ENCODE data around the gene DDX42.
"Not testable (repeated sequence)": the region's sequence is repeated elsewhere in the genome, so short reads cannot be mapped to it uniquely, and the experiment has no call there.

Gene DDX42

GRCh38 chr17:63780507-63780906, 6.5 kb downstream of the DDX42 start:
- DNase-seq = no peak

DNA sequence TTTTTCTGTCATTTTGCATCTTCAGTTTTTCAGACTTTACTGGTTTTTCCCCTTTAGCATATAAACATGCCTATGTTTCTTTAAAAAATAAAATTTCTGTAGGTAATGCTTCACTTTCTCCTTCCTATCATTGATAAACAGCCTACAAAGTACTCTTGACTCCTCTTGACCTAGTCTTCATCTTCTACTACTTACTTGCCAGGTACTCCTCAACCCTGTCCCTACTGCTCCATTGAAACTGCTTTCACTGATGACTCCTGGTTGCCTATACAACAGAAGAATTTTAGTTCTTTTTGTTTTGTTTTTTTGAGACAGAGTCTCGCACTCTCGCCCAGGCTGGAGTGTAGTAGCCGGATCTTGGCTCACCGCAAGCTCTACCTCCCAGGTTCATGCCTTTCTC, 7.0 kb downstream of the DDX42 start:
- no peak for DNase-seq

GRCh38 chr17:63783522-63783921, 9.6 kb downstream of the DDX42 start:
- no peak for DNase-seq

GRCh38 chr17:63785556-63785955, 11.6 kb downstream of the DDX42 start:
- no peak for DNase-seq

- DNase-seq = no peak
These were observed 12.1 kb downstream of the DDX42 start for GRCh38 chr17:63786117-63786516.

DNA sequence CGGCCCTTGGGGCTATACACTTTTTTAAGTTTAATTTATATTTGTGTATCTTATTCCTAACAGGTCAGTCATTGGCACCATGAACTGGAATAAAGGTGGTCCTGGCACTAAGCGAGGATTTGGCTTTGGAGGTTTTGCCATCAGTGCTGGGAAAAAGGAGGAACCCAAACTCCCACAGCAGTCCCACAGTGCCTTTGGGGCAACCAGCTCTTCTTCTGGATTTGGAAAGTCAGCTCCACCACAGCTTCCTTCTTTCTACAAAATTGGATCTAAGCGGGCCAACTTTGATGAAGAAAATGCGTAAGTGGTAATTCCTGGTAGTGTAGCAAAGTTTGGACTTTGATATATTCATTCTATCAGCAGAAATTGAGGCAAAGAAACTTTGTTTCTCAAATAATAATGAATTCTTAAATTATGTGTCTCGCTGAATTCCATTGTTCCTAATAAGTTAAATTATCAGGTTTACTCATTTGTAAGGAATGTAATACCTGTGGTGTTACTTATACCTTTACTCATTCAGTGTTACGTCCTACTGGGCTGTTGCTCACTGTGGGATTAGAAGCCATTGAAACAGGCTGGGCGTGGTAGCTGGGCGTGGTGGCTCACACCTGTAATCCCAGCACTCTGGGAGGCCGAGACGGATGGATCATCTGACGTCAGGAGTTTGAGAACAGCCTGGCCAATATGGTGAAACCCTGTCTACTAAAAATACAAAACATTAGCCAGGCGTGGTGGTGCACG, 13.2 kb downstream of the DDX42 start:
- no peak for DNase-seq

DNA sequence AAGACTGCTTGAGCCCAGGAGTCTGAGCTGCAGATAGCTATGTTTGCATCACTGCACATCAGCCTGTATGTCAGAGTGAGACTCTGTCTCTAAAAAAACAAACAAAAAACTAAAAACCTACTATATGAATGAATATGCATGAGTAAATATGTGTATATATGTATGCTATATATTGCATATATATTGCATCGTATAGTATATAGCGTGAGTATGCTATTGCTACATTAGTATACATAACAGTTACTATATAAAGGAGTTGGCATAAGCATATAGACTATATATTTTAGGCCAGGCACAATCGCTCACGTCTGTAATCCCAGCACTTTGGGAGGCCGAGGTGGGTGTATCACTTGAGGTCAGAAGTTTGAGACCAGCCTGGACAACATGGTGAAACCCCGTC, 16.1 kb downstream of the DDX42 start:
- DNase-seq = no peak

DNA sequence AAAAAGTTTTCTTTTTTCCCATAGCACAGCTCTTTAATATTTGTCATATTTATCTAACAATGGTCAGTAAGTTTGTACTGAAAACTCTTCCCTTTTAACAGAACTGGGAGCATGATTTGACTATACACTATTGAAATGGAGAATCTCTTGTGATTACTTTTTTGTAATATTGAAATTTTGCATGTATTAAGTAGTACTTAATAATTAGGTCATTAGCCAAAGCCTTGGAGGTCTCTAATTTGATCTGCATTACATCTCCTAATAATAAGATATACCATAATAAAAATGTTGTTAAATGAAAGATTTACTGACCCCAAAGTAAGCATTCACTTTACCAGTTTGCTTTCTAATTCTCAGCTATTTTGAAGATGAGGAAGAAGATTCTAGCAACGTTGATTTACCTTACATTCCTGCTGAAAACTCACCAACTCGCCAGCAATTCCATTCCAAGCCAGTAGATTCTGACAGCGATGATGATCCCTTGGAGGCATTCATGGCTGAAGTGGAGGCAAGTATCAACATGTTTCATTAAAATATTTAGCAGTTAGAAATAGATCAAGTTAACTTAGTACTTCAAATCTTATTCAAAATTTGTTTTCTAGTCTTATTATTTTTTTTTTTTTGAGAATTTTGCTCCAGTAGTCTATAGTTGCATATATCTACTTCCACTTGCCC, 18.2 kb downstream of the DDX42 start:
- DNase-seq = no peak

GRCh38 chr17:63796375-63796774, 22.4 kb downstream of the DDX42 start:
- DNase-seq = not testable (repeated sequence)

DNA sequence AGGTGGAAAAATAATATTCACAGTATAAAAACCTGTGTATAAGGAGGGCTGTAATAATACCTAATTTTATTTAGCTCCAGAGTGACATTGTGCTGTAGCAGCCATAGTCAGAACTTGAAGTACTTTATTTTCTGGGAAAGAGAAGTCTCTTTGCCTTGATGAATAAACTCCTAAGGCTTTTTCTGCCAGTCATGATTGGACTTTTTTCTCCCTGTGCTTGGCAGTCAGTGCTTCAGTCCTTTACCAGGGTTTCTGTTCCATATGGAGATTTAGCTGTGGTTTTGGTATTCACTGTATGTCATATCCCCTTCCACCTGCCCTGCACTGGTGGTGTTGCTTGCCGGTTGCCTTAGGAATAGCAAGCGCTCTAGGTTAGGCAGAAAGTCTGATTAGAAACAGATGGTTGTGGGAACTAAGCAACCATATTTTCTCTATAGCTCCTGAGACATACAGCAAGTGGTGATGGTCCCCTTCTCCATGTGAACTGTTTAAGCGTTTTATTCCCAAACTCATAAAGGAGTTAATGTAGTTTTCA, 24.7 kb downstream of the DDX42 start:
- DNase-seq = no peak

DNA sequence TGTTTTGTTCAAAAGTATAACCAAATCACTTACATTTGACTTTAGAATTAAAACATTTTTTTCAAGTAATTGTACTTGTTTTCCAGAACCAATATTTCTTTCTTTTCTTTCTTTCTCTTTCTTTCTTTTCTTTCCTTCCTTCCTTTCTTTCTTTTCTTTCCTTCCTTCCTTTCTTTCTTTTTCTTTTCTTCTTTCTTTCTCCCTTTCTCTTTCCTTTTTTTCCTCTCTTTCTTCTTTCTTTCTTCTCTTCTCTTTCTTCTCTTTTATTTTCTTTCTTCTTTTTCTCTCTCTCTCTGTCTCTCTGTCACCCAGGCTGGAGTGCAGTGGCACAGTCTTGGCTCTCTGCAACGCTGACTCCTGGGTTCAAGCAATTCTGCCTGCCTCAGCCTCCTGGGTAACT, 26.8 kb downstream of the DDX42 start:
- DNase-seq = no peak

GRCh38 chr17:63804328-63804727, 30.4 kb downstream of the DDX42 start:
- DNase-seq = no peak

DNA sequence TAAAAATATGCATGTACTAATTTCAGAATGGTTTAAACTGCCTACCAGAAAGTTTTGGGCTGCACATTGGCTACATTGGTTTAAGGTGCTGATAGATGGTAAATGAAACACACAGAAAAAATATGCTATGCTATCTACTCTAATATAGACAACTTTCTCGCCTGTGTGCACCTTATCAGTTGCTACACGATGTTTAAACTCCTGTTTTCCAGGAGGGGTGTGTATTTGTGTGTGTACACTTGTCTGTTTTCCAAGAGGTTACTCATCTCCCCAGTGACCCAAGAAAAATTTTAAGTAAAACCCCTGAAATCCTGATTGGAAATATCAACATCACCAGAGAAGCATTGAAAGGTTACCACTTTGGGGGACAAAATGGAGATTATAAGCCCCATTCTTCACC, 31.6 kb downstream of the DDX42 start:
- no peak for DNase-seq

DNA sequence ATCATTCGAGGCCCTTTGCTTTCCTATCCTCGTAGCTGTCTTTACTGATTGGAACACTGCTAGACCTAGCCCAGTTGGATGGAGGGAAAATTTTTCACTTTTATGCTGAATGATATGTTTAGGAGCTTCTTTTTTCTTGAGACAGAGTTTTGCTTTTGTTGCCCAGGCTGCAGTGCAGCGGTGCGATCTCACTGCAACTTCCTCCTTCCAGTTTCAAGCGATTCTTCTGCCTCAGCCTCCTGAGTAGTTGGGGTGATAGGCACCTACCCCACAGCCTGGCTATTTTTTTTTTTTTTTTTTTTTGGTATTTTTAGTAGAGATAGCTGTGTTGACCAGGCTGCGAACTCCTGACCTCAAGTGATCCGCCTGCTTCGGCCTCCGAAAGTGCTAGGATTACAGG, 36.0 kb downstream of the DDX42 start:
- DNase-seq = no peak

DNA sequence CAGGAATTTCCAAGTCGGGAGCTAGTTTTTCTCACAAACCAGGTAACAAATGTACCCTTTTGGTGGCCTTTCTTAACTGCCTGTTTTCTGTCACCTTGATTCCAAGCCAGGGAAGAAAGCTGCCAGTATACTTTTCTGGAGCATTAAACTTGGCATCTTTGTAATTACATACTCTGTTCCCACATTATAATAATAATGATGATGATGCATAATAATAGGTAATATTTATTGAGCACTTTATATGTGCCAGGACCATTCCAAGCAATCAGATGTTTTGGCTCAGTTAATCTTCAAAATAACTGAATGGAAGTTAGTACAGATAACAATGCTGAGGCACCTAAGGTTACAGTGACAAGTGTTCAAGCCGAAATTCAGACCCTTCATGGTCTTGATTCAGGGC, 42.2 kb downstream of the DDX42 start:
- DNase-seq = no peak

DNA sequence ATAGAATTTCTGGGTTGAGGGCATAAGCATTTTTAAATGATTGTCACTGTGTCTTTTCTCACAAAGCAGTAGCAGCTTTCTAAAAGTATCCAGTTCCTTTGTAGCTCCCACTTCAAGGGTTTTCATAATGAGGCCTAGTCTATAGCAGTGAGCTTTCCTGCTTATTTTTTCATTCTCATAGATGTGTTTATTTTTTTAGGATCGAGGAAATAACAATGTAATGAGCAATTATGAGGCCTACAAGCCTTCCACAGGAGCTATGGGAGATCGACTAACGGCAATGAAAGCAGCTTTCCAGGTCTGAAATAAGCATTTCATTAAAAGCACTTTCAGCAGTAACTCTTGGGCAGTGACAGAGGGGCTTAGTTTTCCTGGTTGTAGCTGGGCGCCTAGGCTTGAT, 42.7 kb downstream of the DDX42 start:
- no peak for DNase-seq

- DNase-seq = no peak
These were observed 43.9 kb downstream of the DDX42 start for GRCh38 chr17:63817736-63818385.

DNA sequence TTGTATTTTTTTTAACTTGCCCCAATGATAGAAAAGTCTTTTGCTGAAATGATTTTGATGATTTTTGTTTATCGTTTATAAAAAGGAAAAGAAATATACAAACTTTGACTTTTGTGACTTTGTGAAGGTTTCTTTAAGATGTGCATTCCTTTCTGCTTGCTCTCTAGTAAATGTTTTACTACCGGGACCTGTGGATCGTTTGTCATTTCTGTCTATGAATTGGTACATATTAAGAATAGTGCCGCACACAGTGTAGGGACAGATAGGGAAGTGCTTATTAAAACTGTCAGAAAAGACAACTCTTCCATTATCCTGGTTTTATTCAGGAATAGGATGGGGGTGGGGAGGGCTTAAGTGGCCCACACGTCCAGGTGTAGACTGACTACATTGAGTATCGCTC, 45.2 kb downstream of the DDX42 start:
- no peak for DNase-seq

GRCh38 chr17:63819585-63820537, 45.9 kb downstream of the DDX42 start:
- no peak for DNase-seq

DNA sequence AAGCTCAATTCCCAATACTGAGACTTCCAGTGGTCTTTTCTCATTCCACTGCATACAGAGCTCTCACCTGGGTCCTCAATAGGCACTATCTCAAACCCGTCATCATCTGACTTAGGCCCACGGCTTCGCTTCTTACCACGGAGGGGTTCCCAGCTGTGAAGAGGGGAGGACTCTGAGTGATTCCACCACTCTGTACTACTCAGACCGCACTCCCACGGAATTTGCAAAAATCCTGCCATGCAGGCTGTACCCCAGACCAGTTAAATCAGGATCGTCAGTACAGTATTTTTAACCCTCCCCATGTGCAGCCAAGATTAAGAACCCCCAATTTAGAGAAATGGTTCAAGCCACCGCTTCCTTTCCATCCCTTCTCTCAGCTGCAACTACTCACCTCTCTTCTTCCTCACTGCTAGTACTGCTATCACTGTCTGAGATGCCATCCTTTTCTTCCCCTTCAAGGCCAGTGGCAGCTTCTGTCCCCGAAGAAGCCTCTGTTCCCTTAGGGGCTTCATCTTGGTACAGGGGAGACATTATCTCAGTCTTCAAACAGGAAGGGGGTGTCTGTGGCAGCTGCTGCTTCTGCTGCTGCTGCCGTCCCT, 47.1 kb downstream of the DDX42 start:
- DNase-seq = no peak

- DNase-seq = no peak
These were observed 47.8 kb downstream of the DDX42 start for GRCh38 chr17:63821804-63822203.

- no peak for DNase-seq
These were observed 48.6 kb downstream of the DDX42 start for GRCh38 chr17:63822537-63822936.
